K562 (cell line): ENCODE measurements around the gene NFE2.

Source experiments
- CBX8 ChIP-seq: fragments of 200-600 bp; sonication (generic); IDR thresholded peaks from 2 replicates; pipeline ENCODE4 v1.6.1; 2012; ENCODE audit warnings: borderline replicate concordance, mixed run types, low read depth, mild to moderate bottlenecking, moderate library complexity, mixed read lengths, low read length, control low read depth, inconsistent platforms; ENCODE audit not compliant: poor library complexity, severe bottlenecking; ENCODE audit errors: extremely low read depth
- CTCF ChIP-seq, 3 experiments: IDR thresholded peaks in 2 of 3; conservative IDR thresholded peaks in 1 of 3; 2 replicates each; pipeline ENCODE4 v1.5.1; 2011 to 2012; ENCODE audit warnings: low read length in 3 of 3, mild to moderate bottlenecking in 3 of 3, control low read depth in 2 of 3, improper control_type of control experiment in 1 of 3, inconsistent platforms in 1 of 3, low read depth in 1 of 3, mixed read lengths in 1 of 3, moderate library complexity in 1 of 3; ENCODE audit not compliant: insufficient read depth in 2 of 3
- FUS ChIP-seq: fragments of 200-400 bp; formaldehyde crosslinking; optimal IDR thresholded peaks from 2 replicates; pipeline ENCODE3; 2017; ENCODE audit warnings: low read depth, low read length
- MAFK ChIP-seq: IDR thresholded peaks from 2 replicates; pipeline ENCODE4 v1.6.1; 2011; ENCODE audit warnings: low read length, improper control_type of control experiment
- PRPF4 ChIP-seq: fragments of 200-400 bp; formaldehyde crosslinking; IDR thresholded peaks from one replicate; pipeline ENCODE4 v1.6.1; 2017; ENCODE audit warnings: low read length, low read depth, mild to moderate bottlenecking; ENCODE audit not compliant: insufficient read depth, poor library complexity, severe bottlenecking
- RAD51 ChIP-seq: fragments of 450-650 bp; IDR thresholded peaks from 2 replicates; pipeline ENCODE4 v1.7.1; 2016; ENCODE audit warnings: low read depth, mild to moderate bottlenecking, borderline replicate concordance
- ZFX ChIP-seq: sonication (generic); formaldehyde crosslinking; IDR thresholded peaks from 2 replicates; pipeline ENCODE4 v1.8.0; 2022; ENCODE audit warnings: mild to moderate bottlenecking, missing genetic modification reagents, moderate library complexity
- ZNF695 ChIP-seq: fragments of 450-650 bp; formaldehyde crosslinking; IDR thresholded peaks from 2 replicates; pipeline ENCODE4 v1.4.0; 2020; ENCODE audit warnings: mild to moderate bottlenecking, moderate library complexity

GRCh38 chr12:54249489-54249888 is 51.3 kb downstream of the NFE2 start:
- TF ChIP-seq ZFX (CRISPR knock-in tag) (no peak), FUS (no peak), RAD51 (no peak), CBX8 (no peak), ZNF695 (no peak), CTCF (IDR thresholded peaks at IDR 0.05 in 2 of 3, conservative IDR thresholded peaks at IDR 0.05 in 1 of 3; ENCODE audit: insufficient read depth in 2 of 3, low read depth in 1 of 3, low read length in 3 of 3) (no peak), MAFK (no peak), PRPF4 (no peak)
